D341Med (cell line): ENCODE data around the gene CUEDC2.
"Not testable (repeated sequence)": the region's sequence is repeated elsewhere in the genome, so short reads cannot be mapped to it uniquely, and the experiment has no call there.

ENCODE experiments used
- DNase-seq: peaks from one replicate; pipeline ENCODE4 v3.0.0; 2012; ENCODE audit warnings: low spot score

CUEDC2 gene

DNA sequence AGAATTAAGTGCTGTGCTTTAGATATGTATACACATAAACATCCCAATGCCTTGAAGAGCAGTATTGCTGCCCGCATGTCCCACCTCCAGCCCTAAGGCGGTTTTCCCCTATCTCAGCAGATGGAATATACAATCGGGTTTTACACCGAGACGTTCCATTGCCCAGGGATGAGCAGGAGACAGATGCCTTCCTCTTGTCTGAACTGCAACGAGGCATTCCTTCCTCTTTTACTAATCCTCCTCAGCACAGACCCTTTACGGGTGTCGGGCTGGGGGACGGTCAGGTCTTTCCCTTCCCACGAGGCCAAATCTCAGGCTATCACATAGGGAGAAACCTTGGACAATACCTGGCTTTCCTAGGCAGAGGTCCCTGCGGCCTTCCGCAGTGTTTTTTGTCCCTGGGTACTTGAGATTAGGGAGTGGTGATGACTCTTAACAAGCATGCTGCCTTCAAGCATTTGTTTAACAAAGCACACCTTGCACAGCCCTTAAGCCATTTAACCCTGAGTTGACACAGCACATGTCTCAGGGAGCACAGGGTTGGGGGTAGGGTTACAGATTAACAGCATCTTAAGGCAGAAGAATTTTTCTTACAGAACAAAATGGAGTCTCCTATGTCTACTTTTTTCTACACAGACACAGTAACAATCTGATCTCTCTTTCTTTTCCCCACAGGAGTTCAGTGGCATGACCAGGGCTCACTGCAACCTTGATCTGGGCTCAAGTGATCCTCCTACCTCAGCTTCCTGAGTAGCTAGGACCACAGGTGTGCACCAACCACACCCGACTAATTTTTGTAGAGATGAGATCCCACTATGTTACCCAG, 22.5 kb upstream of the CUEDC2 start:
- DNase-seq, result not testable (repeated sequence)

DNA sequence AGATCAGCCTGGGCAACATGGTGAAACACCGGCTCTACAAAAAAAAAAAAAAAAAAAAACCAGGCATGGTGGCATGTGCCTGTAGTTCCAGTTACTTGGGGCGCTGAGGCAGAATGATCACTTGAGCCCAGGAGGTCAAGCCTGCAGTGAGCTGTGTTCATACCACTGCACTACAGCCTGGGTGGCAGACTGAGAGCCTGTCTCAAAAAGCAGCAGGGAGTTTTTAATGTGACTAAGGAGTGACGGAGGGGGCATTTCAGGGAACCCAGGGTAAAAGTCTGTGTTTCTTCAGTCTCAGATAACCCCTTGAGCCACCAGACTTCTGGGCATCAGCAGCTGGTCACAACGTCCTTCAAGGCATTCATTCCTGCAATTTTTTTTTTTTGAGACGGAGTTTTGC, 21.1 kb upstream of the CUEDC2 start:
- DNase-seq, result no peak

DNA sequence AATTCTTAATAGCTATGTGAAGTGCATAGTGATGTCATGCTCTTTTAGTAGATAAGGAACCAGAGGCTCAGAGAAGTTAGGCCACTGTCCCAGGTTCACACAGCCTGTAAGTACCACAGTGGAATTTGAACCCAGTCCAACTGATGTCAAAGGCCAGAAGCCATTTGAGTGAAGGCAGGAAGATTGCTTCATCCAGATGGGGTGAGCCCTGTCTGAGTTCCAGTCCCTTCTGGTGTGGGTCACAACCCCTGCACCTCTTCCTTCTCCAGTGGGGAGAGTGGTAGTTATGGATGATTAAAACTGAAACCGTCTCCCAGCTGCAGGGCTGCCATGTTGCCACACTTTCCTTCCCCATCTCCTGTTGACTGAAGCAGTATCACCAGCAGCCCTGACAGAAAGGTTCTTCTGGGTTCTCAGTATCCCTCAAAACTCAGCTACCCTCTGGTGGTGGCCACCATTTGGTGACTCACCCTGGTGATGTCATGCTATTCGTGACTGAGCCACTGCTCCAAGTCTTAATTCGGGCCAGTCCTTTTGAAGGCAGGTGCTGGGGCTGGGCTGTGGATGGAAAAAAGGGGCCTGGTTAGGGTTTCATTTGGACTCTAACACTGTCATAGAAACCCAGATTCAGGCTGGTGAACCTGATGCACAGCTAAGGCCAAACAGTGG, 20.4 kb upstream of the CUEDC2 start:
- no peak for DNase-seq

DNA sequence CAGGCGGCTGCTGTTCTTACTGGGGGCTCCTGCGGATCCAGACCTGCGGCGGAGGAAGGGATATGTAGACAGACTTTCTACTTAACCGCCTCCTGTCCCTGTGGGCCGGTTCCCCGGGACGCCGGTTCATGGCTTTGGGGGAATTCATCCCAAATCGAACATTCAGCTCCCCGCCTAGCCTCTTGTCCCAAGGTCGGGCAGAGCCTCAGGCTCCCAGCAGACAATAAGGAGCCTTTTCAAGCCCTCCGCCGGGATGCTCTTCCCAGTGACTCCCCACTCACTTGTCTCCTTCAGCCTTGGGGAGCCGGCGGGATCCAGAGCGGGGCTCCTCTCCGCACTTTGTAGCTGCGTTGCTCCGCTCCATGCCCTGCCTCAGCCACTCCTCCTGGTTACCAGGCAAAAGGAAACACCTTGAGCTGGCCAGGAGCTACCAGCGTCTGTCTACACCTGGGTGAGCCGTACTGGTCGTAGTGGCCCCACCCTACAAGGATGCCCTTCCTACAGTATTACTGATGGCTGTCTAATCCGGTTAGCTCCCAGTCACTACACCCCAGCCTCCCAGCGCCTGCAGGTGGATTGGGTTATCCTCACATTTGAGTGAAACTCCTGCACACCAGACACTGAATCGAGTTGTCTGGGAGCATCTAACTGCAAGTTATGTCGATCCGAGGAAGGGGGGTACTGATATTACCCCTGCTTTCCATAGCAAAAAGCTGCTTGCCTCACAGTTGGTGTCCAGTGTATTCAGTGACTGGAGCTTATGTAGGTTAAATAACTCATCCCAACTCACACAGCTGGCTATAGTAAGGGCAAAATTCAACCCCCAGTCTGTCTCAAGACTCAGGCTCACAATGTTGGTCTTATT, 19.0 kb upstream of the CUEDC2 start, which contains the start of gene C10orf95:
Gene C10orf95, minus strand, starts transcription at position 439 of the 865 bp plus-strand sequence. CDS start 450 bp downstream, outside the sequence.
- no peak for DNase-seq

DNA sequence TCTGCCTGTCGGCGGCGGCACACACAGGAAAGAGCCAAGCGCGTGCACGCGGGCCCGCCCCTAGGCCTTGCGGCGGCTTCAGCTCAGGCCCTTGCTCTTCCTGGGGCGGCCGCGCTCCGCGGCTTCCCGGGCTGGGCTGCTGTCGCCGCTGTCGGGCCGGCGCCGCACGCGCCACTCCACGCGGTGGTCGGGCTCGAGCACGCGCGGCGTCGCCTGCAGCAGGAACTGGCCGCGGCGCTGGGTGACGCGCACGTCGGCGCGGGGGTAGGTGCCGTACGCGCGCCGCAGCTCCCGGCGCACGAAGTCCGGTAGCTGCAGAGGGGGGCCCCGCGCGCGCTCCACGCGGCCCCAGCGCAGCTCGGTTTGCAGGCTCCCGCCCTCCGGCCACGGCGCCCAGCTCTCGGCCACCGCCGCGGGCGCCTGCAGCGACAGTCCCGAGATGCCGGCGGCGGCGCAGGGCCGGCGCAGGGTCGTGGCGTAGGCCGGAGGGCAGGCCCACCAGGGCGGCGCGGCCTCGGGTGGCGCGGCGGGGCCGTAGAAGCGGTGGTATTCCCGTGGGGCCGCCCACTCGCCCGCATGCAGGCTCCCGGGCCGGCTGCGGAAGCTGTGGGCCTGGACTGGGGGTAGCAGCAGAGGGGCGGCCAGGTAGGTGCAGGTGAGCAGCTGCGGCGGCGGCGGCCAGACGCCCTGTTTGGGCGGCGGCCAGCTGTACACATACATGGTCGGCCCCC, 18.2 kb upstream of the CUEDC2 start:
- peak; percentile 87 for DNase-seq

DNA sequence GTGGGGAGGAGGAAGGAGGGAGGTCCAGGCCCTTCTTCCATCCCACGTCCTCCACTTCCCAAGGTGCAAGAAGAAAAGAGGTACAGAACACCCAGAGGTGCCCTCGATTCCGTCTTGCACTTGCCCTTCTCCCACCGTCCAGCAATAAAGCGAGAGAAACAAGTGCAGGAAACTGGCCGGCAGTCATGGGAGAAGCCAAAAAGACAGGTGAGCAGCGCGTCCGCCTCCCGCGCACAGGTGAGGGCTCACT, 17.7 kb upstream of the CUEDC2 start:
- DNase-seq, result no peak

DNA sequence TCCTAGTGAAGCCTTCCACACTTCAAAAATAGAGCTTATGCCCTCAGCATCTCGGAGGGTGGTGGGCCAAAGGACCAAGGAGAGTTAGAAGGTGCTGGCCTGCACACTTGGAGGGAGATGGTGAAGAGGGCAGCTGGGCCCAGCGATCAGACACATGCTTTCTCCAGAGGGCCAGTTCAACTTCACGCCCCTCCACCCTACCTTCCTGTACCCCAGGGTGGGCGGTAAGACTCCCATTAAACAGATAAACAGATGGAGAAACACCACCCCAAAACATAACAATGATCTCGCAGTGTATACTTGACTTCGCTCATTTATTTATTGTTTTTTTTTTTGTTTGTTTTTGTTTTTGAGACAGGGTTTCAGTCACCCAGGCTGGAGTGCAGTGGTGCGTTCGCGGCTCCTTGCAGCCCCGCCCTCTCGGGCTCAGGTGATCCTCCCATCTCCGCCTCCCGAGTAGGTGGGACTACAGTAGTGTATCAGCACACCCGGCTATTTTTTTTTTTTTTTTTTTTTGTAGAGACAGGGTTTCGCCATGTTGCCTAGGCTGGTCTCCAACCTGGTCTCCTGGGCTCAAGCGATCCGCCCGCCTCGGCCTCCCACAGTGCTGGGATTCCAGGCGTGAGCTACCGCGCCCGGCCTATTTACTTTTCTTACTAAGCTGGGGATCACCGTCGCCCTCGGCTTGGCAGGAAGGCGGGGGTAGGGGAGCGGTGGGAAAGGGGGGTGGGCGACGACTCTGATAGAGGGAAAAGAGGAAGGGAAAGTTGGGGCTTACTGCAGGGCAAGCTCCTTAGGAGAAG, 17.1 kb upstream of the CUEDC2 start:
- peak; percentile 53 for DNase-seq

DNA sequence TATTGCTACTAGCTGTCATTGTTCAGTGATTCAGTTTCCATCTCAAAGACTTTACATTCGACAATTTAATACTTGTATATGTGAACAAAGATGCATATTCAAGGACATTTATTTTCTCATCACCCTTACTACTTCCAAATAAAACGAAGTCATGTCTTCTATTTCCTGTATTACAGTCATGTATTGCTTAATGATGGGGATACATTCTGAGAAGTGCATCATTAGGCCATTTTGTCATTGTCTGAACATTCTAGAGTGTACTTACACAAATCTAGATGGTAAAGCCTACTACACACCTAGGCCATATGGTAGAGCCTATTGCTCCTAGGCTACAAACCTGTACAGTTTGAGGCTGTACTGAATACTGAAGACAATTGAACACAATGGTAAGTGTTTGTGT, 12.5 kb upstream of the CUEDC2 start:
- no peak for DNase-seq

DNA sequence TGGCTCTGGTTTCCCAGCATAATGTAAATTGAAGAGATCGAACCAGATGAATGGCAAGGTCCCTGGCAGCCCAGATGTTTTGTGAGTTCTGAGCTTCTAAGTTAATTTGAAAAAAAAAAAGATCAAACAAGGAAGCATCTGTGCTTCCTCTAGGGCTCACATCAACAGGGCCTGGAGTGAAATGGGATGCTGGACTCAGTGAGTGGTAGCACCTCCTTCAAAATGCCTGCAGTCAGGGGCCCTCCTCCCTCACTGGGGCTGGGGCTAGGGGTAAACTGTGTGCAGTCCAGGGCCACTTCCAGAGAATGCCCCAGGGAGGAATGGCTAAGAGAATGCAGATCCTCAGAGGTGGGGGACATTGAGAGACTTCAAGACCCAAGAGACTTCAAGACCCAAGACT, 6.0 kb upstream of the CUEDC2 start:
- DNase-seq, result no peak

DNA sequence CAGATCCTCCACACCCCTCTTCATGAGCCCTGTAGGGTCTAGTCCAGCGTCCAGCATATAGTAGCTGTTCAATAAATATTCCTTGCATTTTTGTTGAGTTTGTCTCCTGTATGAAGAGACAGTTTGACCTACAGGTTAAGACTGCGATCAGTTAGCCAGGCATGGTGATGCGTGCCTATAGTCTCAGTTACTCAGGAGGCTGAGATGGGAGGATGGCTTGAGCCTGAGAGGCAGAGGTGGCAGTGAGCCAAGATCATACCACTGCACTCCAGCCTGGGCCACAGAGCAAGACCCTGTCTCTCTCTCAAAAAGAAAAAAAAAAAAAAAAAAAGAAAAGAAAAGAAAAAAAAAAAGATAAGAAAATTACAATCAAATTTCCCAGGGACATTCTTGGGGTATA, 5.1 kb upstream of the CUEDC2 start:
- DNase-seq, result no peak

DNA sequence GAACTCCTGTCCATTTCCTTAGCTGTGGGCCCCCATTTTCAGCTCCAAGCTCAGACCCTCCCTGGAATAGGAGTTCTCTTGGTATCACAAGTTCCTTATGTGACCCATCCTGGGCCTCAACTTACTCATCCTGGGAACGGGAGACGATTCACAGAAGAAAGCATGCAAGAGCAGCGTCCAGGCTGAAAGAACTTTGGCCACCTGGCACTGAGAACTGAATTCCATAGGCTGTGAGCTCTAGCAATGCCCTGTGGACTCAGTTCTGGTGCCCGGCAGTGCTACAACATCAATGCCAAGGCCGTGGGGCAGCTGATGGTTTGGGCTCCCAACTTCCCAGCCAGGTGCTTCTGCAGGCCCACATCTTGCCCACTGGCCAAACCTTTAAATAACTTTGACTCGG, 3.9 kb upstream of the CUEDC2 start:
- no peak for DNase-seq

DNA sequence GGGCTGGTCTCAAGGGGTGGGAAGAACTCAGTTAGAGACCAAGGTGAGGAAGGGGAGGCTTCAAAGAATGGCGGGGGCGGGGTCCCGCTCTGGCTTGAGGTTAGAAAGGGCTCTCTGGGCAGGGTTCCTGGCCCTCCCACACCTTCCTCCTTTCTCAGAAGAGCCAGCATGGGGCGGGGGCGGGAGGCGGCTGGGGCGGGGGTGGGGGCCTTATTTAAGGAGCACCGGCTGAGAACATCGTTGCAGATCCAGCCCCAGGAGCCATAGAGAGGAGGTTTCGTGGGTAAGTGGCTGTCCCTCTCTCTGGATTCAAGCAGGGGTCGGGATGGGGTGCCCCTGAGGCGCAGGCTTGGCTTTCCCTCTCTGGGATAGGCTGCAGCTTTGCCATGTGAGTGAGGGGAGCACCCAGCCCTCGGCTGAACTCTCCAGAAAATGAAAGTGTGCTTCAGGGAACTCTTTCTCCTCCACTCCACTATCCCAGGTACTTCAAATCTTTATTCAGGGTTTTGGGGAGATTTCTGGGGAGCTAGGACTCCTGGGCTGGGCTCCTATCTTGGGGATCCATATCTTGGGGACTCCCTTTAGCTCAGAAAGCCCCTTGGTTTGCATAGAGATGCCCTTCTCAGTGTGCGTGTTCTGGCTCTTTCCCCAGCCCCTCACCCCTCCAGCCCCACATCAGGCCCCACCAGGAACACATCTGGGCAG, 3.3 kb upstream of the CUEDC2 start:
- DNase-seq, result no peak

DNA sequence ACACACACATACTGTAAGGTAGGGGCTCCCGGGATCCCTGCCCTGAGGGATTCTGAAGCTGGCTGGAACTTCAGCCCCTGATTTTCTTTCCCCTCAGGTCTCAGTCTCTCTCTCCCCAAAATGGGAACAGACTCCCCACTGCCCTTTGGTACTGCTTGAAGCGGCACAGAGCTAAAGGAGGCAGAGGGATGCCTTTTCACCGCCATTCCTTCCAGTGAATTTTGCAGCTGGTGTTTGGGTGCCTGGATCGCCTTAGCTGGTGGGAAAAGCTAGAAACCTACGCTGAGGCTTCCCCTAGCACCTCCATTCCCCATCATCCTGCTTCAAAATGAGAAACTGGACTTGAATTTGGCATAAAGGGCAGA, 2.7 kb upstream of the CUEDC2 start:
- DNase-seq, result no peak

DNA sequence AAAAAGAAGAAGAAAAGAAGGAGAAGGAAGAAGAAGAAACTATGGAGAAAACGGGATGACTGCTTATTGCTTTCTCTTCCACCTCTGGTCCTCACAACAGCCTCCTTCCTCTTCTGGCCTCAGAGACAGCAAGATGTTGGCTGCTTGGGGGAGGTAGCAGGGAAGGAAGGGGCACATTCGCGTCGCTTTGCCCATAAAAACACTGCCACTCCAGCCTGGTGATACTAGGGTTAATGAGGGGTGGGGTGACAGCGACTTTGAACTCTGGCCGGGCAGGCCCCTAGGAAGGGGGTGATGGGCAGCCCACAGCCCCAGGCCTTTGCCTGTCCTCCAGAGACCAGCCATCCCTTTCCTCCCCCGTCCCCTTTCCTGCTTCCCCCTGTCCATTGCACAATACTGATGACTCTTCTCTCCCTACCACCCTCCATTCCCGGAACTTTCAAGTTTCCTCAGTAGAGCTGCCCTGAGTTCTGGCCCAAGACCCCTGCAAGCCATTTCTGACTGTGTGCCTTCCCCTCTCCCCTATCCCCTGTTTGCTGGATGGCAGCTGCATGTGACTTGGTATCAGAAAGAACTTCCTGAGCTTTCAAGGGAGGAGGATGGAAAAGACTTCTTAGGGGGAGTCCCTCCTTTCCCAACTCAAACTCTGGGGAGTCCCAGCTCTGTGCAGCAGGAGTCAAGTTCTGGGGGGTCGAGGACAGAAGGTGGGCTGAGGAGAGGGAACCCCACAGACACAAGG, 2.2 kb upstream of the CUEDC2 start:
- DNase-seq, result no peak

DNA sequence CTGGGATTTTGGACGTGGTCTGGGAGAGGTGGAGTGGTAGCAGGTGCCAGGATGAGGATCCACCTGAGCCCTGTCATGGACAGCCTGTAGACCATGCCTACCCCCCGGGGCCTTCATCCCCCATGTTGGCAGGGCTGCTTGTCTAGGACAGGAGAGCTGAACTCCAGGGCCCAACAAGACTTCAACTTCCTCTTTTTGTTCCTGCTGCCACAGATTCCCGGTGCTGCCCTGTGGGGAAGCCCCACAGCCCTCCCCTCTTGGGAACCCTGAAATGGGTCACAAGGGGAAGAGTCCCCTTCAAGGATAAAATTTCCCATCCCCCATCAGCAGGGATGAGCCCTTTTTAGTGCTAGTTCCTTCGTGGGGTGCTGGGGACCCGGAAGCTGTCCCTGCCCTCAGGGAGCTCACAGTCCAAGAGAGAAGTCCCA, 1.3 kb upstream of the CUEDC2 start:
- no peak for DNase-seq

DNA sequence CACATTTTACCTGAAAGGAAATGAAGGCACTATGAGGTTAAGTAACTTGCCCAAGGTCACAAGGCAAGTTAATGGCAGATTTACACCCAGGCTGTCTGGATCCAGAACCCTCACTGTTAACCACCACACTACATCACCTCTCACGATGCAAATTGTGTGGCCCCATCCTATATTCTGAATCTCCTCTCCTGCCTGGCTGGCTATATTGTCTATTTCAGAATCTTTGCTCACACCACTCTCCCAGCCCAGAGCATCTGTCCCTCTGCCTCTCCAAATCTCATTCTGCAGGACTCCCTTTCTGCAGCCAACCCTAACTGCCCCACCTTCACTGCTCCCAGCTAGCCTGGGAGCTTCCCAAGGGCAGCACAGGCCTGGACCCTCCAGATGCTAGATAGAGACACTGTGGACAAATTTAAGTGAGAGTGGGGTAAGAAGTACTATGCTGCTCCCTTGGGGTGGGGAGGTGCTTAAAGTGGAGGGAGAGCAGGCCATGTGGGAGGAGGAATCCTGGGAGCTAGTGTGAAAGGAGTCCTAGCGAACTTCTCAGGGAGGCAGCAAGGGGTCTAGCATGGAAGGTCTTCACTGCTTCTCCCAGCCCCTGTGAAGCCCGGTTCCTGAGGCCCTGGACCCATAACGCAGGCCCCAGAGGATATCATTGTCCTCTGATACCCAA, 786 bp downstream of the CUEDC2 start:
- DNase-seq, result no peak

DNA sequence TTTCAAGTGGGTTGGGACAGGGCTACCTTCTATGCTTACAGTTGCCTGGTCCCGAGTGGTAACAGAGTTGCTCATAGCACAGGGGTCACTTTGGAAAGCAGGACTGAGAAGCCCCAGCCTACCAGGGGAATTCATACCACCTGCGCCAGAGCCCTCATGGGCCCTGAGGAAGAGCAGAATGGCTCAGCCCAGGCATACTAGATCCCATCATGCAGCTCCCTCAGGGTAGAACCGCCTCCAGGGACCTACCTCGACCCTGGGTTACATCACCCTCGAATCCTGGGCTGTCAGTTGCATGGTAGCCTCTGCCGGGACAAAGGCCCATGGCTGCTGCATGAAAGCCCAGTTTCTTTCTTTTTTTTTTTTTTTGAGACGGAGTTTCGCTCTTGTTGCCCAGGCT, 2.9 kb downstream of the CUEDC2 start:
- DNase-seq, result no peak

DNA sequence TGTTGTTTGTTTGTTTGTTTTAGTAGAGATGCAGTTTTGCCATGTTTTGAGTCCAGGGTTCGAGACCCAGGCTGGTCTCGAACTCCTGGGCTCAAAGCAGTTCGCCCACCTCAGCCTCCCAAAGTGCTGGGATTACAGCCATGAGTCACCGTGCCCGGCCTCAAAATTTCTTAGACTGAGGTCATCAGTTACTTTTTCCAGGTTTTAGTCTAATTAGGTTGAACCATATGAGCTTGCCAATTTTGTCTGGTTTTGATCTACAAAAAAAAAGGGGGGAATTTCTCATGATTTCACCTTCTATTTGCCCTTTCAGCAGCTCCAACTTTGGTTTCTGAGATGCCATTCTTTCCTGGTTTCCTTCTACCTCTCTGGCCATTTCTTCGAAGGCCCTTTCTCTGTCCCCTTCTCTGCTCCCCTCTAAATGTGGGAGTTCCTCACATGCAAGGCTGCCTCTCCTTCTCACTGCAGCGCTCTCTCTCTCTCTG, 5.5 kb downstream of the CUEDC2 start:
- DNase-seq, result no peak

DNA sequence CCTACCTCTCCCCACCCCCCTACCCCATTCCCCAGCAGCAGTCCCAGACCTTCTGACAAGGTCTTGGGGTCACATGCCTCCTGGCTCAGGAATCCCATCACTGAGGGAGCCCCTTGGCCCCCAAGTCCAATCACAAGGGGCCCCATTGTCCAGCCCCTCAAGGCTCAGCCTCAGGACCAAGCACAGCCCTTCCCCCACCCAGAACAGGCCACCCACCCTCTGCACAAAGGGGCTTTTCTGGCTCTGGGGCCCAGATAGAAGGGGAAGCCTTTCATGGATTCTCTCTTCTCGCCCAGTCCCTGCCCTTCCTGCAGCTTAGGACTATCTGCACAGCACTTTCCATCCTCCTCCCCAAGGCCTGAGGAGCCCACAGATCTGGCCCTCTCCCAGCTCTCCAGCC, 6.9 kb downstream of the CUEDC2 start:
- DNase-seq, result no peak
